Measurements from ENCODE around the gene USP22.

USP22 gene

DNA sequence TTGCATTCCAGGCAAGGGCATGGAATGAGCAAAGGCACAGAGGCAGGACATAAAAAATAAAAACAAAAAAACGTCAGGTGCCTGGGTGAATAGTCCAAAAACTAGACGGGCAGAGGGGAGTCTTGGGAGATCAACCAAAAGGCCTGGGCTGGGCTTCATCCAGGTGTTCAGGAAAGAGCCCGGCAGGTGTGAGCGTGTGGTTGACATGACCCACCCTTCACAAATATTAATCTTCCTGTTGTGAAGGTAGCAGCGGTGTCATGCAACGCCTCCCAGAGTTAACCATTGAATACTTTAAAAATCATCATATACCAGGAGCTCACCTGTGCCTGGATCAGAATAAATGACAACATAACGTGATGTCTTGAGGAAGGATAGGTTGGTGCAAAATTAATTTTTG lies 90.6 kb downstream of the USP22 start:
- DNase-seq (ENCODE audit: low read depth): no peak

Measured in activated T-cell treated with anti-CD3 and anti-CD28 coated beads for 48 hours (primary cell).